ENCODE results near the gene NUMBL. TPM values are rescaled to one million over a fixed set of nuclear protein-coding genes. Genes with fewer than 3 reads are reported as not detected.

Gene NUMBL
- total RNA-seq, 4 donors from 2014 or later: 203 to 284 (median 251) TPM

- no peaks in the 10 kb centered on the region for H3K9me3 ChIP-seq
- no peak for DNase-seq (ENCODE audit: low spot score in 2 of 2)
- TF ChIP-seq POLR2A (IDR thresholded peaks at IDR 0.05) (no peak), EP300 (IDR thresholded peaks at IDR 0.05) (no peak), CTCF (IDR thresholded peaks at IDR 0.05) (no peak)
- H3K36me3 ChIP-seq: no peaks in the 10 kb centered on the region
- H3K4me1 ChIP-seq: peaks cover 0 to 55% (median 16%) of the 10 kb centered on the region in 4 donors
- H3K27me3 ChIP-seq: no peaks in the 10 kb centered on the region
- H3K4me3 ChIP-seq: peak overlapping the region in 1 of 4 donors; percentile 11
- whole genome bisulfite sequencing, 2 donors: 50 to 71% methylated on average over 5 of the region's 5 CpGs
- peak overlapping the region; percentile 63 to 92 (median 83) for H3K27ac ChIP-seq
These were observed 43.7 kb downstream of the NUMBL start for GRCh38 chr19:40646743-40647254.

- Histone ChIP-seq H3K4me1 (peaks cover 0 to 54% (median 16%) of the 10 kb centered on the region in 4 donors), H3K36me3 (no peaks in the 10 kb centered on the region), H3K9me3 (no peaks in the 10 kb centered on the region), H3K27me3 (no peaks in the 10 kb centered on the region), H3K4me3 (no peak overlapping the region), H3K27ac (peak overlapping the region in 3 of 4 donors; percentile 48 to 92 (median 76))
- TF ChIP-seq CTCF (IDR thresholded peaks at IDR 0.05): no peak
- TF ChIP-seq POLR2A (IDR thresholded peaks at IDR 0.05): no peak
- no peak for TF ChIP-seq EP300 (IDR thresholded peaks at IDR 0.05)
- 55 to 64% methylated on average over 8 of the region's 8 CpGs for WGBS, 2 donors
- no peak for DNase-seq (ENCODE audit: low spot score in 2 of 2)
These were observed 47.6 kb downstream of the NUMBL start for GRCh38 chr19:40642757-40643305.

- DNase-seq (ENCODE audit: low spot score in 2 of 2): no peak
- Histone ChIP-seq H3K4me3 (no peak overlapping the region), H3K27me3 (no peaks in the 10 kb centered on the region), H3K9me3 (no peaks in the 10 kb centered on the region), H3K4me1 (peaks cover 0 to 54% (median 16%) of the 10 kb centered on the region in 4 donors), H3K36me3 (no peaks in the 10 kb centered on the region), H3K27ac (peak overlapping the region in 3 of 4 donors; percentile 48 to 87 (median 76))
- 94 to 96% methylated on average over 18 of the region's 18 CpGs for WGBS, 2 donors
- TF ChIP-seq EP300 (IDR thresholded peaks at IDR 0.05): no peak
- no peak for TF ChIP-seq POLR2A (IDR thresholded peaks at IDR 0.05)
These were observed 48.3 kb downstream of the NUMBL start for GRCh38 chr19:40642051-40642706.

GRCh38 chr19:40641281-40641680 is 49.2 kb downstream of the NUMBL start:
- Histone ChIP-seq H3K4me1 (peaks cover 0 to 46% (median 13%) of the 10 kb centered on the region in 4 donors), H3K4me3 (no peak overlapping the region), H3K9me3 (no peaks in the 10 kb centered on the region), H3K36me3 (no peaks in the 10 kb centered on the region), H3K27ac (peak overlapping the region in 3 of 4 donors; percentile 48 to 87 (median 76)), H3K27me3 (no peaks in the 10 kb centered on the region)
- 33 to 38% methylated on average over 7 of the region's 7 CpGs for WGBS, 2 donors
- no peak for DNase-seq (ENCODE audit: low spot score in 2 of 2)
- TF ChIP-seq EP300 (IDR thresholded peaks at IDR 0.05) (no peak), POLR2A (IDR thresholded peaks at IDR 0.05) (no peak), CTCF (IDR thresholded peaks at IDR 0.05) (no peak)

- Histone ChIP-seq H3K27ac (peak overlapping the region in 3 of 4 donors; percentile 50 to 87 (median 76)), H3K4me3 (no peak overlapping the region), H3K27me3 (no peaks in the 10 kb centered on the region), H3K4me1 (peaks cover 0 to 44% (median 12%) of the 10 kb centered on the region in 4 donors), H3K9me3 (no peaks in the 10 kb centered on the region), H3K36me3 (no peaks in the 10 kb centered on the region)
- TF ChIP-seq EP300 (IDR thresholded peaks at IDR 0.05) (peak in 1 of 2 donors; percentile 21), POLR2A (IDR thresholded peaks at IDR 0.05) (no peak), CTCF (IDR thresholded peaks at IDR 0.05) (no peak)
- 3 to 11% methylated on average over 5 of the region's 5 CpGs for WGBS, 2 donors
- DNase-seq (ENCODE audit: low spot score in 2 of 2): no peak
These were observed 49.7 kb downstream of the NUMBL start for GRCh38 chr19:40640744-40641143.
